Kidney (tissue), 14 donors: ENCODE measurements around the gene BEST1. TPM values are rescaled to one million over a fixed set of nuclear protein-coding genes. Genes with fewer than 3 reads are reported as not detected.

Experiments
- DNase-seq, 5 donors: peaks; one replicate each; pipeline ENCODE4 v3.0.0-alpha.2; 2013 to 2020
- FAIRE-seq: peaks from 2 replicates; lab custom pipeline; 2012; peaks lifted over from hg19 to GRCh38; lab: Jason Lieb, UNC
- H3K27ac ChIP-seq, 2 donors: one replicate each; pipeline ENCODE4 v1.7.0; 2013; ENCODE audit warnings: low read depth in 2 of 2, low read length in 2 of 2, inconsistent platforms in 1 of 2
- H3K27me3 ChIP-seq: one replicate; pipeline ENCODE4 v1.7.1; 2013; ENCODE audit warnings: low read length, inconsistent platforms; ENCODE audit not compliant: control insufficient read depth, insufficient read depth
- H3K36me3 ChIP-seq, 3 donors: one replicate each; pipeline versions ENCODE4 v1.7.0 to v1.7.1; 2013; ENCODE audit warnings: low read length in 3 of 3, control low read depth in 1 of 3, inconsistent platforms in 1 of 3; ENCODE audit not compliant: insufficient read depth in 3 of 3, control insufficient read depth in 2 of 3
- H3K4me1 ChIP-seq, 3 donors: one replicate each; pipeline versions ENCODE4 v1.7.0 to v1.7.1; 2013; ENCODE audit warnings: low read length in 3 of 3, inconsistent platforms in 1 of 3, low read depth in 1 of 3; ENCODE audit not compliant: control insufficient read depth in 2 of 3, insufficient read depth in 2 of 3
- H3K4me3 ChIP-seq, 3 donors: one replicate each; pipeline versions ENCODE4 v1.7.0 to v1.8.1; 2013; ENCODE audit warnings: low read length in 3 of 3, control low read depth in 1 of 3, inconsistent platforms in 1 of 3
- H3K9ac ChIP-seq, 3 donors: one replicate each; pipeline versions ENCODE4 v1.7.0 to v1.7.1; 2013; ENCODE audit warnings: low read length in 3 of 3, control low read depth in 1 of 3, inconsistent platforms in 1 of 3
- H3K9me3 ChIP-seq, 3 donors: one replicate each; pipeline versions ENCODE4 v1.7.0 to v1.7.1; 2013; ENCODE audit warnings: low read length in 3 of 3, control low read depth in 1 of 3, inconsistent platforms in 1 of 3; ENCODE audit not compliant: control insufficient read depth in 2 of 3, insufficient read depth in 1 of 3
- CTCF ChIP-seq: IDR thresholded peaks from 3 replicates; pipeline ENCODE4 v1.5.1; 2012; ENCODE audit warnings: mild to moderate bottlenecking, moderate library complexity, borderline replicate concordance; ENCODE audit not compliant: insufficient read depth; ENCODE audit errors: extremely low read depth
- intact Hi-C: fragments of 100-400 bp; cut with DNase I; formaldehyde crosslinking; loops from one replicate; pipeline ENCODE4 v1.11.1; 2022
- polyA plus RNA-seq: library from polyadenylated mRNA; stranded (reverse); fragments of 350-450 nt; fragmentation: Illumina TruSeq; extraction: RNeasy Lipid Tissue Mini Kit (QIAGEN cat#74804); gene quantifications from one replicate; pipeline ENCODE4 v1.2.3, GENCODE V29; 2014; ENCODE audit warnings: low read depth, low replicate concordance; ENCODE audit not compliant: insufficient read depth
- total RNA-seq: library from RNA; stranded (reverse); fragmentation: NEBNext Ultra II Directional; extraction: Animal tissue kit (Norgen Biotek cat#: 25700); gene quantifications from one replicate; pipeline ENCODE4 v1.2.1, GENCODE V29; 2021
- donor health status: control.
- donor health status: control.
- donor health status: control.
- donor health status: control.
- donor health status: control.
- donor health status: DM: yes; HTN: yes; CAD: no.
- donor health status: Normal renal cell carcinoma (clear cell type).

BEST1 gene
- total and polyA plus RNA-seq, 2 donors from 2014 or later = 0.62 to 7.1 TPM

GRCh38 chr11:61961570-61962212 is 11.5 kb downstream of the BEST1 start:
- FAIRE-seq (no peak), DNase-seq (peak in 1 of 5 donors; percentile 88)
- H3K9me3 ChIP-seq = no peaks in the 10 kb centered on the region
- H3K9ac ChIP-seq = no peak overlapping the region
- H3K4me1 ChIP-seq = peaks cover 2 to 30% (median 17%) of the 10 kb centered on the region in 3 donors
- peaks cover 16 to 28% (median 22%) of the 10 kb centered on the region in 3 donors for H3K36me3 ChIP-seq
- H3K4me3 ChIP-seq = no peak overlapping the region
- intact Hi-C loops = no loop called here
- no peaks in the 10 kb centered on the region for H3K27me3 ChIP-seq
- no peak for TF ChIP-seq CTCF
- H3K27ac ChIP-seq = peak overlapping the region; percentile 47 to 85

GRCh38 chr11:61962213-61963015 is 12.3 kb downstream of the BEST1 start:
- DNase-seq = peak in 1 of 5 donors; percentile 47
- no peak for FAIRE-seq

GRCh38 chr11:61963016-61963281 is 12.8 kb downstream of the BEST1 start:
- no peak overlapping the region for H3K4me3 ChIP-seq
- no peak for FAIRE-seq
- peaks cover 2 to 30% (median 17%) of the 10 kb centered on the region in 3 donors for H3K4me1 ChIP-seq
- no peaks in the 10 kb centered on the region for H3K27me3 ChIP-seq
- DNase-seq = no peak
- no peaks in the 10 kb centered on the region for H3K9me3 ChIP-seq
- TF ChIP-seq CTCF = no peak
- intact Hi-C loops = no loop called here
- peaks cover 16 to 28% (median 22%) of the 10 kb centered on the region in 3 donors for H3K36me3 ChIP-seq
- H3K27ac ChIP-seq = peak overlapping the region; percentile 69 to 85
- no peak overlapping the region for H3K9ac ChIP-seq

More at GRCh38 chr11:61962213-61963015, 12.3 kb downstream of the BEST1 start:
- Histone ChIP-seq H3K9me3 (no peaks in the 10 kb centered on the region), H3K36me3 (peaks cover 16 to 28% (median 22%) of the 10 kb centered on the region in 3 donors), H3K27ac (peak overlapping the region; percentile 69 to 85), H3K4me3 (no peak overlapping the region), H3K27me3 (no peaks in the 10 kb centered on the region), H3K9ac (no peak overlapping the region), H3K4me1 (peaks cover 2 to 30% (median 17%) of the 10 kb centered on the region in 3 donors)
- TF ChIP-seq CTCF = no peak
- intact Hi-C loops = no loop called here
